Ishikawa (cell line): Measurements from ENCODE around the gene ITPR2.

Experiments used
- CEBPB ChIP-seq: IDR thresholded peaks from 2 replicates; pipeline ENCODE4 v1.6.1; 2012
- CREB1 ChIP-seq: IDR thresholded peaks from 2 replicates; pipeline ENCODE4 v1.6.1; 2012; ENCODE audit warnings: low read depth
- EGR1 ChIP-seq: IDR thresholded peaks from 2 replicates; pipeline ENCODE4 v1.6.1; 2012
- EP300 ChIP-seq: IDR thresholded peaks from 2 replicates; pipeline ENCODE4 v1.6.1; 2012; ENCODE audit warnings: borderline replicate concordance
- FOXM1 ChIP-seq: IDR thresholded peaks from 2 replicates; pipeline ENCODE4 v1.6.1; 2012; ENCODE audit warnings: low read depth, borderline replicate concordance
- NFIC ChIP-seq: IDR thresholded peaks from 2 replicates; pipeline ENCODE4 v1.6.1; 2012
- RAD21 ChIP-seq: IDR thresholded peaks from 2 replicates; pipeline ENCODE4 v1.6.1; 2012; ENCODE audit warnings: low read depth
- TAF1 ChIP-seq: IDR thresholded peaks from 2 replicates; pipeline ENCODE4 v1.6.1; 2012; ENCODE audit warnings: low read depth, mild to moderate bottlenecking
- TCF12 ChIP-seq: IDR thresholded peaks from 2 replicates; pipeline ENCODE4 v1.6.1; 2012; ENCODE audit warnings: low read depth
- TEAD4 ChIP-seq: IDR thresholded peaks from 2 replicates; pipeline ENCODE4 v1.6.1; 2012
- YY1 ChIP-seq: IDR thresholded peaks from 2 replicates; pipeline ENCODE4 v1.6.1; 2012; ENCODE audit warnings: low read depth
- ZBTB7A ChIP-seq: IDR thresholded peaks from 2 replicates; pipeline ENCODE4 v1.6.1; 2012; ENCODE audit warnings: low read depth
- TF ChIP-seq, protein P1 (sequence below): IDR thresholded peaks from 2 replicates; pipeline ENCODE4 v1.6.1; 2012; ENCODE audit warnings: low read depth, mild to moderate bottlenecking
- TF ChIP-seq, protein P2 (sequence below): IDR thresholded peaks from 2 replicates; pipeline ENCODE4 v1.6.1; 2012
- TF ChIP-seq, protein P3 (sequence below): IDR thresholded peaks from 2 replicates; pipeline ENCODE4 v1.6.1; 2012

The ITPR2 gene

DNA sequence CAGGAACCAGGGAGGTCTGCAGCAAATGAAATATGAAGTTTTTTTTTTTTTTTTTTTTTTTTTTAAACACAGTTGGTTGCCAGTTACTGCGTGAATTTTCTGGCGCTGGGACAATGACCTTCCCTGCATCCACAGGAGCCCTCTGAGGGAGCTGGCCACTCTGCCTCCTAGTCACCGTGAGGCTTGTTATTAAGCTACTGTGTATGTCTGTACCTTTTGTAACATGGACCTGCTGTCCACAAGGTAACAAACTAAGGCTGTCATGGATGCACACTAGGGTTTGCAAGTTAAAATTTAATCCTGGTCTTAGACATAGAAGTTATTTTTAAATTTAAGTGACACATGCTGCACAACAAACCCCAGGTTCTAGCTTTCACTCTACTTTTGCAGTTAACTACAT lies 426.6 kb downstream of the ITPR2 start:
- TF ChIP-seq CEBPB: no peak
- TF ChIP-seq CREB1: no peak
- no peak for TF ChIP-seq YY1
- TF ChIP-seq EGR1: no peak
- no peak for TF ChIP-seq TAF1
- TF ChIP-seq, protein P1, sequence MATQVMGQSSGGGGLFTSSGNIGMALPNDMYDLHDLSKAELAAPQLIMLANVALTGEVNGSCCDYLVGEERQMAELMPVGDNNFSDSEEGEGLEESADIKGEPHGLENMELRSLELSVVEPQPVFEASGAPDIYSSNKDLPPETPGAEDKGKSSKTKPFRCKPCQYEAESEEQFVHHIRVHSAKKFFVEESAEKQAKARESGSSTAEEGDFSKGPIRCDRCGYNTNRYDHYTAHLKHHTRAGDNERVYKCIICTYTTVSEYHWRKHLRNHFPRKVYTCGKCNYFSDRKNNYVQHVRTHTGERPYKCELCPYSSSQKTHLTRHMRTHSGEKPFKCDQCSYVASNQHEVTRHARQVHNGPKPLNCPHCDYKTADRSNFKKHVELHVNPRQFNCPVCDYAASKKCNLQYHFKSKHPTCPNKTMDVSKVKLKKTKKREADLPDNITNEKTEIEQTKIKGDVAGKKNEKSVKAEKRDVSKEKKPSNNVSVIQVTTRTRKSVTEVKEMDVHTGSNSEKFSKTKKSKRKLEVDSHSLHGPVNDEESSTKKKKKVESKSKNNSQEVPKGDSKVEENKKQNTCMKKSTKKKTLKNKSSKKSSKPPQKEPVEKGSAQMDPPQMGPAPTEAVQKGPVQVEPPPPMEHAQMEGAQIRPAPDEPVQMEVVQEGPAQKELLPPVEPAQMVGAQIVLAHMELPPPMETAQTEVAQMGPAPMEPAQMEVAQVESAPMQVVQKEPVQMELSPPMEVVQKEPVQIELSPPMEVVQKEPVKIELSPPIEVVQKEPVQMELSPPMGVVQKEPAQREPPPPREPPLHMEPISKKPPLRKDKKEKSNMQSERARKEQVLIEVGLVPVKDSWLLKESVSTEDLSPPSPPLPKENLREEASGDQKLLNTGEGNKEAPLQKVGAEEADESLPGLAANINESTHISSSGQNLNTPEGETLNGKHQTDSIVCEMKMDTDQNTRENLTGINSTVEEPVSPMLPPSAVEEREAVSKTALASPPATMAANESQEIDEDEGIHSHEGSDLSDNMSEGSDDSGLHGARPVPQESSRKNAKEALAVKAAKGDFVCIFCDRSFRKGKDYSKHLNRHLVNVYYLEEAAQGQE: no peak

DNA sequence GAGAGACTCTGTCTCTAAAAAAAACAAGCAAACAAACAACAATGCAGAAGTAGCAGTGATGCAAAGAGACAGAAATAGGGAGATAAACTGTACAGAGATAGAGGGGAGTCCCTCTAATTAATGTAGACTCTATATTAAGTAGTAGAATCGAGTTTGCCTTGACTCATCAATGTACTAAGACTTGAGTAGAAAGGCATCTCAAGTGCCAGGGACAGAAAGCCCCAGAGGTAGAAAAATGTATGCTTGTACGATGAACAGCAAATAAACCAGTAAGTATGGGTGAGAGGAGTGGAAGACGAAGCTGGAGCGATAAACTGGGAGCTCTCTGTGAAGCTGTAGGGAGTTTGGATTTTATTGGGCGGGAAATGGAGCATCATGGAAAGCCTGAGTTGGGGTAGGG lies 429.4 kb downstream of the ITPR2 start:
- no peak for TF ChIP-seq CEBPB
- TF ChIP-seq TAF1: no peak
- TF ChIP-seq TEAD4: no peak
- no peak for TF ChIP-seq NFIC
- TF ChIP-seq RAD21: no peak
- TF ChIP-seq CREB1: no peak
- no peak for TF ChIP-seq FOXM1
- TF ChIP-seq, protein P2, sequence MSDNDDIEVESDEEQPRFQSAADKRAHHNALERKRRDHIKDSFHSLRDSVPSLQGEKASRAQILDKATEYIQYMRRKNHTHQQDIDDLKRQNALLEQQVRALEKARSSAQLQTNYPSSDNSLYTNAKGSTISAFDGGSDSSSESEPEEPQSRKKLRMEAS: no peak
- TF ChIP-seq YY1: no peak
- TF ChIP-seq TCF12: no peak

DNA sequence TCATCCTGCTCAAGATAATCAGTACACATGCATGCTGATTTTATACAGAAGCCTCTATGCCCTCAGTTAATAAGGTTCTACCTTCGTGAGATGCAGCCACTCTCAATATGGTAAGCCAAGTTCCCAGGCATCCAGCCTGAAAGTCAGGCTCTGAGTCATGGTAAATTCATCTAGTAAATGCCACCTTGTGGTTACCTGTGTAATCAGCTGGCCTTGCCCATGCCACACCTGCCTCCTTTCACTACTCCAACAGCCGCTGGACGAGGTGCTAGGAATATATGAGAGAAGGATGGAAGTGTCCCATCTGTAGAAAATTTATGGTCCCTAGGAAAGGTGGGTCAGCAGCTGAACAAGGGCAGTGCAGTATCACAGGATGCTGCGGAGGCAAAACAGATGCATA lies 430.3 kb downstream of the ITPR2 start:
- no peak for TF ChIP-seq CEBPB
- TF ChIP-seq, protein P1: no peak
- TF ChIP-seq NFIC: no peak
- no peak for TF ChIP-seq TAF1
- TF ChIP-seq EP300: peak; percentile 17; the same call in 1 of the 2 replicates
- TF ChIP-seq ZBTB7A: no peak
- no peak for TF ChIP-seq CREB1
- no peak for TF ChIP-seq EGR1
- peak; percentile 19; the same call in 1 of the 2 replicates for TF ChIP-seq TCF12
- TF ChIP-seq, protein P3, sequence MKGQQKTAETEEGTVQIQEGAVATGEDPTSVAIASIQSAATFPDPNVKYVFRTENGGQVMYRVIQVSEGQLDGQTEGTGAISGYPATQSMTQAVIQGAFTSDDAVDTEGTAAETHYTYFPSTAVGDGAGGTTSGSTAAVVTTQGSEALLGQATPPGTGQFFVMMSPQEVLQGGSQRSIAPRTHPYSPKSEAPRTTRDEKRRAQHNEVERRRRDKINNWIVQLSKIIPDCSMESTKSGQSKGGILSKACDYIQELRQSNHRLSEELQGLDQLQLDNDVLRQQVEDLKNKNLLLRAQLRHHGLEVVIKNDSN: no peak
- TF ChIP-seq FOXM1: no peak
- peak; percentile 59; the same call in 1 of the 2 replicates for TF ChIP-seq TEAD4
- TF ChIP-seq, protein P2: no peak; the same call in 1 of the 2 replicates
- TF ChIP-seq RAD21: peak; percentile 73
- no peak for TF ChIP-seq YY1

DNA sequence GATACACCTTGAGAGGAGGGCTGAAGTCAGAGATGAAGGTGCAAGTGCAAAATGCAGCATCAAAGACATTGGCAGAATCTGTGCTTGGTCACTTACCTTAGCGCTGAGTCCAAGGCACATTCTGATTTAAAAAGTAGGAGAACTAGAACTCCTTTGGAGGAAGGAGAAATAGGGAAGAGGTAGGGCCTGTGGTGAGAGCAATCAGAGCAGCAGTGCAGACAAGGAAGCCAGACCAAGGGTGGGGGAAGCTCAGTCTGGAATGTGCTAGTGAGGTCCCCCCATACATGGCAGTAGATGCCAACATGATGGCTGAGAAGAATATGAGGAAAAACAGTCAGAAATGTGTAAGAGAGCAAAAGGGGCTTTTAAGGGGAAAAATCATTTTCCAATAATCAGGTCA lies 431.1 kb downstream of the ITPR2 start:
- no peak for TF ChIP-seq EP300

DNA sequence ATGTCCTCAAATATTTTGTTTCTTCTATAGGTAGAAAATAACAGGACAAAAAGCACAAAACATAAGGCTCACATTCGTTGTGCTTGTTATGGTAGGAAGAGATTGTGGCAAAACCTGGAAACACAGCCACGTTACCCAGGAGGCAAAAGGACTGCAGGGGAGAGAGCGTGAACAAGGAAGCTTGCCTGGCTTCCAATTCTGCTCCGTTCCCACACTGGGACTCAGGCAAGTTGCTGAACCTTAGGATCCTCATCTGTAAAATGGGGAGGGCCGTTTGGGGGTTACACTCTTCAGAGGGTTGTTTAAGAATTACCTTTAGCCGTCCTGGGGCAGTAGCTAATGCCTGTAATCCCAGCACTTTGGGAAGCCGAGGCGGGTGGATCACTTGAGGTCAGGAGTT lies 432.4 kb downstream of the ITPR2 start:
- TF ChIP-seq EGR1 (no peak), TEAD4 (no peak), ZBTB7A (no peak), CREB1 (no peak)
- TF ChIP-seq, protein P2: no peak

DNA sequence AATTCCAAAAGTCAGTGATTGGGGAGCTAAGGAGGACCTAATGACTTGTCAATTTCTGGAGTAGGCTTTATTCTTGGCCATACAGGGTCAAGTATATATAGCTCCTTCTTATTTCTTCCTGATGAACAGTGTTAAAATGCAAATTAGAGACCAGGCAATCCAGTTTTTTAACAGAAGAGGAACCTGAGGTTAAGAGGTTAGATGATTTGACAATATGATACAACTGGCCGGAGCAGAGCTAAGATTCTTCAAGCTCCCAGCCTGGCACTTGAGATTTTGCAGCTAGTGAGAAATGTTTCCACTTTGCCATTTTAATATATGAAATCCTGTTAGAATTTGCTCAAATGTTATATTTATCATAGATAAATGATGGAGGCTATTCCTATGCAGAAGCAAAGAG lies 433.6 kb downstream of the ITPR2 start:
- no peak for TF ChIP-seq CREB1
- no peak for TF ChIP-seq RAD21
- TF ChIP-seq CEBPB: no peak
- TF ChIP-seq, protein P2: no peak
- TF ChIP-seq, protein P1: no peak
- TF ChIP-seq YY1: no peak
- TF ChIP-seq EGR1: no peak
- no peak for TF ChIP-seq FOXM1
- TF ChIP-seq TCF12: no peak
- TF ChIP-seq NFIC: no peak
